PC-9 (cell line): ENCODE measurements around the gene ACOT12. TPM values are rescaled to one million over a fixed set of nuclear protein-coding genes. Genes with fewer than 3 reads are reported as not detected.

Experiments used
- BruUV-seq: library from RNA; stranded (reverse); fragments of 400-500 nt; replicated peaks from 2 replicates; lab custom pipeline; 2021; lab: Mats Ljungman, UMichigan
- CTCF ChIA-PET: fragments of 300-600 bp; sonication (Branson Sonifier 250); formaldehyde crosslinking; loops from one replicate; lab custom pipeline; 2022; ENCODE audit warnings: antibody characterized with exemption; lab: Charles Lee
- POLR2A ChIA-PET: fragments of 300-600 bp; sonication (Branson Sonifier 250); formaldehyde crosslinking; loops from one replicate; lab custom pipeline; 2022; ENCODE audit warnings: antibody characterized with exemption; ENCODE audit not compliant: unreplicated experiment; lab: Charles Lee
- DNase-seq, 2 experiments: peaks; one replicate each; pipeline versions ENCODE4 v3.0.0 to v3.0.0-alpha.2; 2015 to 2022; ENCODE audit warnings: mixed read lengths in 1 of 2
- H2AFZ ChIP-seq: fragments of 200-600 bp; sonication (generic); 2 replicates; pipeline ENCODE4 v1.8.1; 2017; ENCODE audit warnings: antibody characterized with exemption
- H3F3A ChIP-seq: fragments of 200-600 bp; sonication (generic); 2 replicates; pipeline ENCODE4 v1.8.1; 2017; ENCODE audit warnings: antibody characterized with exemption, mild to moderate bottlenecking, low read depth; ENCODE audit not compliant: insufficient read depth
- H3K27ac ChIP-seq: fragments of 200-600 bp; sonication (generic); 2 replicates; pipeline ENCODE4 v1.6.1; 2016; ENCODE audit warnings: mixed run types
- H3K27me3 ChIP-seq: fragments of 200-600 bp; sonication (generic); 2 replicates; pipeline ENCODE4 v1.6.1; 2016; ENCODE audit warnings: low read depth, mixed run types; ENCODE audit not compliant: insufficient read depth
- H3K36me3 ChIP-seq: fragments of 200-600 bp; sonication (generic); 2 replicates; pipeline ENCODE4 v1.6.1; 2016; ENCODE audit warnings: low read depth, mixed run types
- H3K4me1 ChIP-seq: fragments of 200-600 bp; sonication (generic); replicated peaks from 2 replicates; pipeline ENCODE4 v1.6.1; 2016; ENCODE audit warnings: mixed run types; ENCODE audit not compliant: insufficient read depth
- H3K4me2 ChIP-seq: fragments of 200-600 bp; sonication (generic); 2 replicates; pipeline ENCODE4 v1.6.1; 2017; ENCODE audit warnings: mixed run types
- H3K4me3 ChIP-seq: fragments of 200-600 bp; sonication (generic); 2 replicates; pipeline ENCODE4 v1.6.1; 2016; ENCODE audit warnings: mixed run types
- H3K79me2 ChIP-seq: fragments of 200-600 bp; sonication (generic); 2 replicates; pipeline ENCODE4 v1.6.1; 2017; ENCODE audit warnings: low read depth, mixed run types
- H3K9me2 ChIP-seq: fragments of 200-600 bp; sonication (generic); 2 replicates; pipeline ENCODE4 v1.8.1; 2017; ENCODE audit warnings: mild to moderate bottlenecking; ENCODE audit not compliant: insufficient read depth
- H3K9me3 ChIP-seq: fragments of 200-600 bp; sonication (generic); 2 replicates; pipeline ENCODE4 v1.8.1; 2016; ENCODE audit warnings: low read depth; ENCODE audit not compliant: insufficient read depth
- H4K20me1 ChIP-seq: fragments of 200-600 bp; sonication (generic); 2 replicates; pipeline ENCODE4 v1.8.1; 2017; ENCODE audit not compliant: insufficient read depth
- CTCF ChIP-seq: fragments of 200-600 bp; sonication (generic); conservative IDR thresholded peaks from 2 replicates; pipeline ENCODE4 v1.6.1; 2017; ENCODE audit warnings: mixed run types, antibody characterized with exemption, mild to moderate bottlenecking, moderate library complexity
- EZH2 ChIP-seq: fragments of 200-600 bp; sonication (generic); IDR thresholded peaks from 2 replicates; pipeline ENCODE4 v1.8.0; 2017; ENCODE audit warnings: antibody characterized with exemption, low read depth
- intact Hi-C: fragments of 100-400 bp; cut with micrococcal nuclease; formaldehyde crosslinking; loops from one replicate; pipeline ENCODE4 v1.10.0; 2022; ENCODE audit not compliant: unreplicated experiment
- total RNA-seq: library from RNA; stranded (reverse); gene quantifications from 2 replicates; pipeline ENCODE4 v1.2.3, GENCODE V29; 2021

ACOT12 gene
- total RNA-seq, 1 experiment from 2014 or later, result not detected

GRCh38 chr5:81308836-81309235, 85.1 kb downstream of the ACOT12 start:
- no peaks in the 10 kb centered on the region for H3K27me3 ChIP-seq
- no peak overlapping the region for H3K27ac ChIP-seq
- H3K4me2 ChIP-seq, result no peak overlapping the region
- no peak for DNase-seq
- peaks cover 4% of the 10 kb centered on the region for H3K79me2 ChIP-seq
- intact Hi-C loops, result no loop called here
- POLR2A ChIA-PET, result interaction anchor here (0.7 kb wide), 1 partner anchor 1279 kb away, joined by 3 read pairs; no protein-coding TSS in a partner anchor
- no peak overlapping the region for H3K4me3 ChIP-seq
- H3K36me3 ChIP-seq, result no peaks in the 10 kb centered on the region; the same call in 1 of the 2 replicates
- H3K4me1 ChIP-seq, result peaks cover 2% of the 10 kb centered on the region
- H3F3A ChIP-seq, result no peaks in the 10 kb centered on the region
- BruUV-seq, result no TSS peak
- no peak overlapping the region for H2AFZ ChIP-seq
- TF ChIP-seq CTCF, result no peak
- no peak for TF ChIP-seq EZH2
- no peaks in the 10 kb centered on the region for H3K9me2 ChIP-seq
- H3K9me3 ChIP-seq, result no peaks in the 10 kb centered on the region
- CTCF ChIA-PET, result no interaction called here
- H4K20me1 ChIP-seq, result no peaks in the 10 kb centered on the region

- POLR2A ChIA-PET, result no interaction called here
Observed at GRCh38 chr5:81305785-81306184, 88.1 kb downstream of the ACOT12 start.

GRCh38 chr5:81303563-81303962, 90.4 kb downstream of the ACOT12 start:
- peak in 1 of 2 experiments; percentile 63 for DNase-seq
- peak overlapping the region; percentile 88; the same call in 1 of the 2 replicates for H3K4me2 ChIP-seq
- H3K4me3 ChIP-seq, result no peak overlapping the region
- TF ChIP-seq EZH2 (no peak), CTCF (no peak)
- H3F3A ChIP-seq, result no peaks in the 10 kb centered on the region
- POLR2A ChIA-PET, result no interaction called here
- peaks cover 42% of the 10 kb centered on the region for H3K79me2 ChIP-seq
- intact Hi-C loops, result no loop called here
- H3K9me3 ChIP-seq, result no peaks in the 10 kb centered on the region
- no peaks in the 10 kb centered on the region for H3K27me3 ChIP-seq
- BruUV-seq, result no TSS peak
- CTCF ChIA-PET, result no interaction called here
- H3K9me2 ChIP-seq, result no peaks in the 10 kb centered on the region
- H3K36me3 ChIP-seq, result no peaks in the 10 kb centered on the region
- H2AFZ ChIP-seq, result no peak overlapping the region
- 0 out of 2 replicates have a peak, but pooled peaks cover under 1% of the 10 kb centered on the region for H4K20me1 ChIP-seq
- no peak overlapping the region for H3K27ac ChIP-seq
- H3K4me1 ChIP-seq, result peaks cover 27% of the 10 kb centered on the region

More at GRCh38 chr5:81305785-81306184, 88.1 kb downstream of the ACOT12 start:
- DNase-seq, result no peak
- no TSS peak for BruUV-seq
- H3K9me3 ChIP-seq, result no peaks in the 10 kb centered on the region
- intact Hi-C loops, result no loop called here
- no peak for TF ChIP-seq EZH2
- no peak for TF ChIP-seq CTCF
- no peak overlapping the region for H3K27ac ChIP-seq
- H3K4me1 ChIP-seq, result peaks cover 17% of the 10 kb centered on the region
- peaks cover 31% of the 10 kb centered on the region for H3K79me2 ChIP-seq
- no peaks in the 10 kb centered on the region for H3K27me3 ChIP-seq
- no peak overlapping the region for H2AFZ ChIP-seq
- H3K36me3 ChIP-seq, result no peaks in the 10 kb centered on the region
- CTCF ChIA-PET, result no interaction called here
- H3K9me2 ChIP-seq, result no peaks in the 10 kb centered on the region
- no peaks in the 10 kb centered on the region for H4K20me1 ChIP-seq
- no peaks in the 10 kb centered on the region for H3F3A ChIP-seq
- no peak overlapping the region for H3K4me2 ChIP-seq
- H3K4me3 ChIP-seq, result no peak overlapping the region
